Measurements from ENCODE around the gene PREX1.

The PREX1 gene

DNA sequence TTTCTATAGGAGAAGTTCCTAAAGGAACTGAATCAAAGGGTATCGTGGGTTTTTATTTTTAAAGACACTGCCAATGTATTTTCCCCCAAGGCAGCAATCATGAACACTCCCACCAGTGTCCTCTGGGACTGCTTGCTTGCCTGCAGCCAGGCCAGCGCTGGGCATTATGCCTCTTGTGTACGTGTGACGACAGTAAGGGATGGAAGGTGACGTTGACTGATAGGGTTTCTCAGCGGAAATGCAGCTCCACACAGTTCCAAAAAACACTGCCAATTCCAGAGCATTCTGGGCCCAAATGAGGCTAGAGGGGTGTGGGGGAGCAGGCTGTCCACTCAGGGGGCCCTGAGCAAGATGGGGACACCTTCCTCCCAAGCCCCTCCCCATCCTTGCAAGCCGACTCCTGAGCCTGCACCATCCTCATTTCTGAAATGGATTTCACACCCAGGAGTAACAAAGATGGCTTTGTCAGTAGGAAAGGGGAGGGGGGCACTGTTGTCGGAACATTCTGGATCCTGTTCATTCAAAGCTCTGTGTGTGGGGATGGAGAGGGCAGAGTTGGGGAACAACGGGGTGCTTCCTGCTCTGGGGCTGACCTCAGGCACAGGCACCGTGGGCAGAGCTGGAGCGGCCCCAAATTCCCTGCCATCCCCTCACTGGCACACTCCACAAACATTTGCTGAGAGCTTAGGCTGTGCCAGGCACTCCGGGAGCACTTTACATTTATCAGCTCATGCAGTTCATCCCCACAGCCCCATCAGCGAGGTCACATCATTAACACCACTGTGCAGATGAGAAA, 20.0 kb downstream of the PREX1 start:
- FAIRE-seq: no peak

DNA sequence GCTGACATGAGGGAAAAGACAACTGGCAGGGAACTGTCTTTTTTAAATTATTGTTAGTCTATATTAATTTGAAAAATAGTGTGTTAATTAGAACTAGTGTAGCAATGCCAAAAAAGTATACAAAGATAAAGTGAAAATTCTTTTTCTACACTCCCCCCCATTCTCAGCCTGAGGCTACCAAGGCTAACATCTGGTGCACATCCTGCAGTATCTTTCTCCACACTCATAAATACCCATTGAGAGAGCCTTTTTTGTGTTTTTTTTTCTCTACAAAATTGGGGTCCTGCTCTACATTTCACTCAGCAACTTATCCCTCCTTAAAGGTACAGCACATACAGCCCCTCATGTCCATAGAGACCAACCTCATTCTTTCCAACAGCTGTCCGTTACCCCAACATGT, 20.7 kb downstream of the PREX1 start:
- FAIRE-seq: no peak

DNA sequence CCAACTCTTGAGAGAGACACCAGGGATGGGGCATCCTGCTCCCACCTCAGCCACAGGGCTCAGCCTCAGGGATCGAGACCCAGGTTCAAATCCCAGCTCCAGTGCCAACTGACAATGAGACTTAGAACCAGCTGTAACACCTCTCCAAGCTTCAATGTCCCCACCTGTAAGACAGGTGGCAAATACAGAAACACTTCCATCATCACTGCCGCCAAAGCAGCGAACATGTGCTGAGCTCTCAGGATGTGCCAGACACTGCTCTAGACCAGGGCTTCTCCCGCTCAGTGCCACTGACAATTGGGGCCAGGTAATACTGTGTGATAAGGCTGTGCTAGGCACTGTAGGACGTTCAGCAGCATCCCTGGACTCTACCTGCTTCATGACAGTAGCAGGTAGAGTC, 22.1 kb downstream of the PREX1 start:
- no peak for FAIRE-seq

DNA sequence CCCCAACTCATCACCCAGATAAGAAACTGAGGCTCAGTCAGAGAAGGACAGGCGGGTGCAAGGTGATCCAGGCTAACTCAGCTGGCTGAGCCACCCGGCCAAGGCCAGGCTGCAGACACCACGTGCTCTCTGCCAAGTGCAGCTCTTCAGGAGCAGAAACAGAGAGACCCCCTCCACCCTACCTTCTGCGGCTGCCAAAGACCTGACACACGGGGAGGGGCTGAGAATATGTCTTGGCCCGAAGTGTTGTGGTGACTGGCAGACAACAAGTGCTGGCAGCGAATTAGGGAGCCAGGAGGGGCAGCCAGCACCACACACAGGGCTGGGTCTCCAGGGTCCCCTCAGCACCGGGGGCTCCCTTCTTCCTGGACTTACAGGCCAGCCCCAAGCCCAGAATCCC, 22.5 kb downstream of the PREX1 start:
- FAIRE-seq: no peak

DNA sequence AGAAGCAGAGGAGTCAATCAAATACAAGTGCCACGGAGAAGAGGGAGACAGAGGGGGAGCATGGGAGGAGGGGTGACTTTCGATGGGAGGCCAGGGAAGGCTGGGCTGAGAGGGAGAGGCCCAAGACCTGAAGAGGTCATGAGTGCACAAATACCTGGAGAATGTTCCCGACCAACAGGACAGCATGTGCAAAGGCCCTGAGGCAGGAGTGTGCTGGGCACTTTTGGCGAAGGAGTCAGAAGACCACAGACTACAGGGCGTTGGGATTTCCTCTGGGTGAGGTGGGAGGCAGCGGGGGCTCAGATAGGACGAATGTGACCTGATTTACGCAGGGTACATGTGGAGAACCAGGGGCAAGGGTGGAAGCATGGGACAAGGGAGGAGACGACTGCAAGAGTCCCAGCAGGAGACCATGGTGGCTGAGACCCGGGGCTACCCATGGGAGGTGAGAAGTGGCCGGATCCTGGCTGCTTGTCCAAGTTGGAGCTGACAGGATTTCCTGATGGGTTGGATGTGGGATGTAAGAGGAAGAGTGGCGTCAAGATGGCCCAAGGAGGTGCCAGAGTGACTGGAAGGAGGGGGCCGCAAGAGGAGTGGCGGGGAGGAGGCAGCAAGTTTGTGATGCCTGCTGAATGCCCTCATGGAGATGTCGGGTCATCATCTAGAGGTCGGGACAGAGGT, 23.4 kb downstream of the PREX1 start:
- no peak for FAIRE-seq

DNA sequence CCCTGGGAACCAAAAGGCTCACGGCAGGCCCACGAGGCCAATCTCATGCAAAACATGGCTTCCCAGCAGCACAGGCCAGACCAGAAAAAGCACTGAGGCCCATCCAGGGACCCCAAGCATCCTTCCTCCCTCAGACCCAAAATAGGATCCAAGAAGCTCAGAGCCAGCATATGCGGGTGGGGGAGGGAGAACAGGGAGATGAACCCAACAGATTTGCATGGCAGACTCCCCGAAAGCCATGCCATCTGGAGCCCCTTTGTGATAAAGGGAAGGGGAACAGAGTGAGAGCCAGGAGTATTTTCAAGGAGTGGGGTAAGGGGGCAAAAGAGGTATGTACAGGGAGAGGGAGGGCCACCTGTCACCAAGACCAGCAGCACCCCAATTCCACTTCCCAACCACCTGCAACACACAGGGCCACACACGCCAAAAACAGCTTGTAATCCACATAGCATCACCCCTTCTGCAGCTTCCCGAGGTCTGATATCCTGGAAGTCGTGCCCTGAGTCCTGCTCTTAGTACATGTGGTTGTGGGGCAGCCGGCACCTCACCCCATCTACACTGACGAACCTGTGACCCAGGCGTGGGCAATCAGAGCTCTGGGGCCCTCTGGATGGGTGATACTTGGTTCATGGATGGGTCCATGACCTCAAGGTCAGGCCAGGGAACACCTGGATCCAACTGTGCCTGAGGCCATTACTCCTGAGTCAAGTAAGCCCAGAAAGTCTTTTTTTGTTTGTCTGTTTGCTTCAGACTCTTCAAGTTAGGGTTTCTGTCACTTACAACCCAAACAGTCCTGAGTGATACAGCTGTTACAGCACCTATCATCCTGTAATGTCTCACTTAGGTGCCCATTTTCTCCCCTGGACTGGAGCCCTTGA, 24.4 kb downstream of the PREX1 start:
- no peak for FAIRE-seq

DNA sequence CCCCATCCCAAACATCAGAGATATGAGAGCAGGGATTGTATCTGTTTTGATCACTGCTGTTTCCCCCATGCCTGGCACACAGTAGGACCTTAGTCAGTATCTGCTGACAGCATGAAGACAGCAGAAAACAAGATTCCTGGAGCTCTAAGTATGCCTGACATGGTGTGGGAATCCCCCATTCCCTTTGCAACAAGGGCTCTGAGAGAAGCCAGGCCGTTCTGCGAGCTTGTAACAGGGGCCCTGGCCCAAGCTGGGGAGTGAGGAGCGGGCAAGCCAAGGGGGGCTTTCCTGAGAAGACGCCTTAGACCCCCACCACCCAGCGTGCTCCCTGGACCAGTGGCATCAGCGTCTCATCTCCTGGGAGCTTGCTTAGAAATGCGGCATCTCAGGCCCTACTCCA, 25.2 kb downstream of the PREX1 start:
- FAIRE-seq: no peak

DNA sequence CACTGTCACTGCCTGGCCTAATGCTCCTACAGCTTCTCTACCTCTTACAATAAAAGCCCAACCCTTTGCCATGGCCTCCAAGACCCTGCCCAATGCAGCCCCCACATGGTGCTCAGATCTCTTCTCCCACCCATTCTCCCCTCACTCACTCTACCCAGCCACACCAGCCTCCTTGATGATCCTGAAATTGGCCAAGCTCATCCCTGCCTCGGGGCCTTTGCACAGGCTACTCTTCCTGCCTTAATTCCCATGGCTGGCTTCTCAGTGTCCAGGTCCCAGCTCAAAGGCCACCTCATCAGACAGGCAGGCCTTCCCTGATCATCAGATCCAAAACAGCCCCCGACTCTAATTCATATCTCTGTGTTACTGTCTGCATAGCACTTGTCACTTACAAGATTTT, 25.6 kb downstream of the PREX1 start:
- no peak for FAIRE-seq

DNA sequence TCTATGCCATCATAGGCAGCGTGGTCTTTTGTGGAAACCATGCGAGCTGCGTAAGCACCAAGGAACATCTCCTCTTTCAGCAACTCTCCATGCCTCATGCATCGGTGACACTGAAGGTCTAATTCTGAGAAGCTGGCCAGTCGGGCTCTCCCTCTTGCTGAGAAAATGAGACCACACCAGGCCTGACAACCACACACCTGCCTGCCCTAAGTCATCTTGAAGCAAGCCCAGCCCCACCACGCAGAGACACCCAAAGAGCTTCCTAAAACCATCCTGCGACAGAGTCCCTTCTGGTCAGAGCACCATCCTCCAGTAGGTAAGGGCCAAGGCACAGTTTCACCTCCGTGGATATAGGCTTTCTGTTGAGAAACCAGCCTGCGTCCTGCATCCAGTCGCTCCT, 26.6 kb downstream of the PREX1 start:
- FAIRE-seq: no peak

DNA sequence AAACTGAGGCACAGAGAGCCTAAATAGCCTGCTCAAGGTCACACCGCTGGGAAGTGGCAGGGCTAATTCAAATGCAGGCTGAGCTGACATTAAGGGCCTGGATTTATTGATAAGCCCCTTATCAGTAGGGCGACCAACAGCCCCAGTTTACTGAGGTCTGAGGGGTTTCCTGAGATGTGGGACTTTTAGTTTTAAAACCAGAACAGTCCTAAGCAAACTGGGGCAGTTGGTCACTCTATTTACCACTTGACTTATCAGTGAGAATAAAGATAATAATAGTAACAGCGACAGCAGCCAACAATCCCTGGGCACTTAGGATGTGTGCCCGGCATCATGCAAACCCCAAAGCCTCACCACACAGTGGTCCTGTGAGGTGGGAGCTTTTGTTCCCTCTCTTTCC, 27.6 kb downstream of the PREX1 start:
- no peak for FAIRE-seq

DNA sequence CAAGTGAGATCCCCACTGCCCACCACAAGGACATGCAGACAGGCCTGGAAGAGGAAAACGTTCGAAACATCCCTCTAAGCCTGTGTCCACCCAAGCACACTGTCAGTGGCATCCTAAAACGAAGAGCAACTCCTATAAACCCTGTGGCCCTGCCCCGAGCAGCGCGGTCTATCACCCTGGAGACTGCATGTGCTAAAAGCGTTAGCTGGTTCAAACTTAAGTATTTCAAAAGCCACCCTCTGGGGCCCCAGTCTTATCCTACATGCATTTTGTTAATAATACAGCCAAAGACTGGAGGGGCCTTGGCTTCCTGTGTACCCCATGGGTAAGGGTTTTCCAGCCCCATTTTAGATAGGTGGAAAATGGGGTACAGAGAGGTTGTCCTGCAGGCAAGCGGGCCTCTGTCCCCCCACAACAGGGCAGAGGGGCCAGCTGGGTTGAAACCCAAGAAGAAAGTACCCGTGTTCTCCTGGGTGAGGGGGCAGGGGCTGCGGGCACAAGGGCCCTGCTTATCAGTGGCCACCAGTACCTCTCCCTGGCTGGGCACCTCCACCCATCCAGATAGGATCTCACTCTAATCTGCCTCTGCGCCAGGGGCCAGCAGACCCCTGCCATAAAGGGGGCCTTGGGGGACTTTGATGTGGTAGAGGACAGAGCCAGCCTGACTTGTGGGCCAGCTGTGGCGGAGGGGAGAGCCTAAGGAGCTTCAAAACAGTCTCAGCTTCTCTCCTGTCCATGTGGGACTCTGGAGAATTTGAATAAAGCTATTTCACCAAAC, 28.3 kb downstream of the PREX1 start:
- FAIRE-seq: no peak

DNA sequence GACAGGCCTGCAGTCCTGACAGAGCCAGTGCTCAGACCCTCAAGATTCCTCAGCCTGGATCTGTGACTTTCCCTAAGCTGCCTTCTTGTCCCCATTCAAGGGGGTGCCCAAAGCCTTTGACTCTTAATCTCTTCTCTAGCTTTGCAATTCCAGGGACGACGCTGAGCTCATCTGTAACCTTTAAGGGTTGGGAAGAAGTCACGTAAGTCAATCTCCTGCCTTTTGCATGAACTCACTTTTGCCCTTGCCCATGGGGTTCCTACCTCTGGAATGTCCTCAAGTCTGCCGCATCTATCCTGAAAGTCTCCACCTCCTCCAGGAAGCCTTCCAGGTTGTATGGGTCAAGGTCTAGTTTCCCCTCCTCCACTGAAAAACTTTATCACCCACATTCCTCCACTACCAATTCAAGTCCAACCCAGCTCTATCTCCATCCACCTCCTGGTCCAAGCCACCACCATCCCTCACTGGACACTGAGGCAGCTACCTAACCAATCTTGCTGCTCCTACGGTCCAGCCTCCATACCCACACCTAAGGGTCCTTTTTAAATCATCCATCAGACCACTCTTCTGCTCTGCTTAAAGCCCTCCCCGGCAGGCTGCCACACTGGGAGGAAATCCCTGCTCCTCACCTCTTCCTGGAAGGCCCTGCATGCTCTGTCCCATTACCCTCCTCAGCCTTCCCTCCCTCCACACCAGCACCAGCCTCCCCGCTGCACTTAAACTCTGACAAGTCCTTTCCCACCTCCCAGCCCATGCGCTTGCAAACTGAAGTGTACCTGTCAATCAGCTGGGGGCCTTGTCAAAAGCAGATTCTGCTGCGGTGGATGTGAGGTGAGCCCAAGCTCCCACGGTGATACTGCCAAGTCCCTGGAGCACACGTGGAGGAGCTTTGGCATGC, 29.7 kb downstream of the PREX1 start:
- FAIRE-seq: no peak

DNA sequence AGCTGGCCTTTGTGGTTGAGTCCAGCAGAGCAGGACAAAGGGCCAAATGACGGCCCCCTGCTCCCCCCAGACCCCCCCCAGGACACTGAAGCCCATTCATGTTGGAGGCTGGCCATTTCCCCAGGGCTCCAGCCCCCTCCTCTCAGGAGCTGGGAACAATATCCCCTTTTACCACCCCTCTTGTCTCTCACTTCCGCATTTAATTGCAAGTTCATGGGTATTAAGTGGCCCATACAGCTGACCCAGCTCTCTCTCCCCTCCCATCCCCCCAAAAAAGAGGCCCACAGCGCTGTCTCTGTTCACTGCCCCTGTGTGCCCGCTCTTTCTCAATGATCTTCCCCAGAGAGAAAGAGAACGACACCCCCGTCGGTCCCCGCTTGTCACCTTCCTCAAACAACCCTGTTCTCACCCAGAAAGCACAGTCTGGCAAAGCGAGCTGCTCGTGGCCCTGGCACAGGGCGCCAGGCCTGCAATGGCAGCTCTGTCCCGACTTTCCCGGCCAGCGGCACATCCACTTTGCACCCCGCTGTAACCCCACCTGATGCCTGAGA, 30.4 kb downstream of the PREX1 start:
- no peak for FAIRE-seq

DNA sequence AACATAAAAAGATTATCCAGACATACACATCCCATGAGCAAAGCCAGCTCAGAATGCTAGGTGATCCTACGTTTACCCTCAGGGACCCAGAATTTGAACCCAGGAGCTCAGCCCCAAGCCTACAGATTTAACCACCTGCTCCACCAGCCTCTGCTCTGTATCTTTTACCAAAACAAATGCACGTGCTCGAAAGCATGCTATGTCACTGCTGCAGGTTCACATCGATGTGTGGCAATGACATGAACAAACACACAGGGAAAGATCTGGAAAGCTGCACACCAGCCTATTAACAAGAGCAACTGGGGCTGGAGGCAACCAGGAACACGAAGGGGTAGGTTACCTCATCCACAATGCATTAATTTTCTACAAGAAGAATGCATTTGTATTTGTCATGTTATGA, 32.1 kb downstream of the PREX1 start:
- no peak for FAIRE-seq

DNA sequence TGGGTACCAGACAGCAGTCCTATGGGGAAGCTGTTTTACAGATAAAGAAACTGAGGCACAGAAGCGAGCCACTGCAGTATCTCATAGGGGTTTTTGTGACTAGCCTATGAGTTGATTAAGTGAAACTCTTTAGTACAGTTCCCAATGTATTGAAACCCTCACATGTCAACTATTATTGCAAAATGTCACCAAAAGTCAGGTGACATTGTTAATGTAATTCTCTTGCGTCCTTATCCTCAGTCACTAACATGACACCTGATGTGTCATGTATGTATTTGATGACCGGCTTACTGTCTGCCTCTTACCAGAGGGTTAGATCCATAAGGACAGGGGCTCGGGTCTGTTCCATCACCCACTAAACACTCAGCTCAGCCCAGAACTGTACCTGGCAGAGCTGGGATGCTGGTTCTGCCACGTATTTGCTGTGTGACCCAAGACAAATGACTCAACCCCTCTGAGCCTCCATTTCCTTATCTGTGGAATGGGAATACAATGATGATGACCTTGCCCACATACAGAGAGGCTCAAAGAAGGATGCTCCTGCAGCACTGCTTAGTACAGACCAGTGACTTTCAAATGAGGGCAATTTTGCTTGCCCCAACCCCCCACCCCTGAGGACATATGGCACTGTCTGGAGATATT, 32.9 kb downstream of the PREX1 start:
- no peak for FAIRE-seq

DNA sequence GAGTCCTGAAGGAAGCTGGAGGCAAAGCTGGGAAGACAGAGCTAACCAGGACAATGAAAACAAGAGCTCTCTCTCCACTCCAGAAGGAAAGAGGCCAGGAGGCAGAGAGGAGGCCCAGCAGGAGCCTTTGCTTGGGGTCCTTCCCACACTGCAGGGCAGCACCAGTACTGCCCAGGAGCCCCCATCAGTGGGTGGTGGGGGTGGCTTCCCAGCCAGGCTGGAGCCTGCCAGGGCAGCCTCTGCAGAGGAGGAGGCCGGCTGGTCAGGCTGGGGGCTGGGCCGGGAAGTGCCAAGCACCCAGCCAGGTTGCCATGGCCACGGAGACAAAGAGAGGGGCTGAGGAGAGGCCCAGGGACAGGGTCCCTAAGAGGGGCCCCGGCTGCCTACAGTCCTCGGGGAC, 33.4 kb downstream of the PREX1 start:
- FAIRE-seq: no peak

DNA sequence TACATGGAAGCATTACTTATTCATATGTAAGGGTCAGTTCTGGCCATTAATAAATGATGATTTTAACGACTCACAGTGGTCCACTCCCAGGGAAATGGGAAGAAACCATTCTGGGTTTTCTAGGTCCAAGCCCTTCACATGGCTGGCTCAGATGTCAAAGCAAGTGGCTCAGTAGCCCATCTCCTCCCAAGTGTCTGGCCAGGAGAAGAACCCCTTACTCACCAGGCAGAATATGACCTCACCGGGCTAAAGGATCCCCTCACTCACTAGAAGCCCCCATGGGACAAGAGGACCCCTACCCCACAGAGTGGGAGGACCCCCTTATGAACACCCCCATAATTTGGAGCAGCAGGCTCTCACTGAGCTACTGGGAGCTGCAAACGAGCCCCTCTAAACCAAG, 34.0 kb downstream of the PREX1 start:
- no peak for FAIRE-seq

DNA sequence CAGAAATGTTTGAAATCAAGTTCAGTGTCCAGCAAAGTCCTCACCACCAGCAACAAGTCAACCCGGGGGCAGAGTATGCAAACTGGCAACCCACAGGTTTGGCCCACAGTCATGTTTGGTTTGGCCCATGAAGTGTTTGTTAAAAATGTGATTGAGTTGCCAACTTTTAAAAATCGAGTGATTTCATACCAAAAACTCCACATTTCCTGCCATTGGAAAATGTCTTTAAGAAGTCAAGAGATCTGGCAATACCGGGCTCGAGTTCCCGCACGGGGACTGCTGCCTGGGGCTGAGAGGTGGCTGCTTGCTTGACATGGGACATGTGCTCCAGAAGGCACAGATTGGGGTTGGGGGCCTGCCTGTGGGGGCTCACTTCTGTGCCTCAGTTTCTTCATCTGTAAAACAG, 36.1 kb downstream of the PREX1 start:
- FAIRE-seq: no peak

DNA sequence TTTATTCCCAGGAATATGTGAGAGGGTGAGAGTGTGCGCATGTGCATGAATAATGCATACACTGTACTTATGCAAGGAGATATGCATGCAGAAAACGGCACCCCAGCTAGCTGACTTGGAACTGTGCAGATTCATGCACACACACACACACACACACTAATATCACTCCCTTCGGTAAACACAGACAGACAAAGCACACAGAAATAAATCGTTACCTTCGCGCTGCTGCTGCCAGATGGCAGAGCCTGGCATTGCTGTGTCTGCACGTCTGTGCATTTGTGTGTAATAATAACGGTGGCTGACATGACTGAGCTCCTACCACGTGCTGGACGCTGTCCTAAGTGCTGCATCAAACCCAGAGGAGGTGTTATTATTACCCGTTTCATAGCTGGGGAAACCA, 36.8 kb downstream of the PREX1 start:
- FAIRE-seq: no peak

DNA sequence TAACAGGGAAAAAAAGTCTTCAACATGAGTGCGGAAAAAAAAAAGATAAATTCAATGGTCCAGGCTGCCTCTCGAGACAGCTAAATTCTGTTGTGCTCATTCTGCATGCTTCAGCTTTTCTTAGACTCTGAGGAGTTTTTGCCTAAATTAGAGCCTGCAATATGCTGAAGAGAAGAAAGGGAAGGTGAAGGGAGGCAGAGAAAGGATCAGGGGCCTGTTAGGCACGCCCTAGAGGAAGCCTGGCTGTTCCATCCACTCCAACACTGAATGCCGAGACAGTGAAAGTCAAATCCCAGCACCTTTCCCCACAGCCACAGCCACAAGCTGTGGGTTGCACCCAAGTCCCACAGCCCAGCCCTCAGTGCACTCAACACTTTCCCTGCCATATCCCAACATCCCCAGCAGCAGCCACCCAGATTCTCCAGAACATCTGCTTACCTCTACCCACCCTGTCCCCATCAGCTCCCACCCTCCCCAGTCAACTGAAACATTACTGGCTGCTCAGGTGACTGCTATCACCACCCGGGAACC, 37.3 kb downstream of the PREX1 start:
- no peak for FAIRE-seq
